HPDE6-E6E7 (cell line): Measurements from ENCODE around the gene MAPK8IP1.

ENCODE experiments used
- DNase-seq: peaks from one replicate; pipeline ENCODE4 v3.0.0; 2011; ENCODE audit warnings: missing footprints; ENCODE audit errors: extremely low spot score

MAPK8IP1 gene

DNA sequence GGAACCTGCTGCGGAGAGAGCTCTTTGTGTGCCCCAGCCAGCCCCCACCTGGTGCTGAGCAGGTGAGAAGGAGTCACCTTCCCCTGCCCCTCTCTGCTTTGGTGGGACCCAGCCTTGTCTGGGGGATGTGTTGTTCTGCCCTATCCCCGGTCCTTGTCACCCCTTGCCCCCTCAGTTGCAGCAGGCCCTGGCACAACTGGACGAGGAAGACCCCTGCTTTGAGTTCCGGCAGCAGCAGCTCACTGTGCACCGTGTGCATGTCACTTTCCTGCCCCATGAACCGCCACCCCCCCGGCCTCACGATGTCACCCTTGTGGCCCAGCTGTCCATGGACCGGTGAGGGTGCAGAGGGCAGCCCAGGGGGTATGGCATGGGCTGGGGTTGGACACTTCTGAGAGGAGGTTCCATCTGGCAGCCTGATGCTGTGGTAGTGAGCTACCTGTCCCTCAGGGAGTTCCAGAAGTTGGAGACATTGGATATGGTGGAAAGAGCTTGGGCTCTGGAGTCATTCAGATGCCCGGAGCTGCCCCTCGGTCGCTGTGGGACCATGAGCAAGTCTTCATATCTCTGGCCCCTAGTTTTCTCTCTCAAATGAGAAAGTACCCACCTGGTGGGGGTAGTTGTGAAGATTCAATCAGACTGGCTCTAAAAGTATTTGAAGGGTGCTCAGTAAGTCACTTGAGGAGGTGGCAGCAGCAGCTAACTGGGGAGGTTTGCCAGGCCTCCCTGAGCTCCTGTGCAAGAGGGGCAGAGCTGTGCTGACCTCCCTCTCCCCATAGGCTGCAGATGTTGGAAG is 41.3 kb downstream of the MAPK8IP1 start:
- DNase-seq = no peak

DNA sequence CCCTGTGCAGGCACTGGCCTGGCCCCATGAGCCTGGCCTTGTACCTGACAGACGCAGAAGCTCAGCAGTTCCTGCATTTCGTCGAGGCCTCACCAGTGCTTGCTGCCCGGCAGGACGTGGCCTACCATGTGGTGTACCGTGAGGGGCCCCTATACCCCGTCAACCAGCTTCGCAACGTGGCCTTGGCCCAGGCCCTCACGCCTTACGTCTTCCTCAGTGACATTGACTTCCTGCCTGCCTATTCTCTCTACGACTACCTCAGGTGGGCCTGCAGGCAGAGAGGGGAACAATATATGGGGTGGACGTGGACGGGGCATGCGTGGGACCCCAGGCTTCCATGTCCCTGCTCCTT is 41.9 kb downstream of the MAPK8IP1 start:
- no peak for DNase-seq

DNA sequence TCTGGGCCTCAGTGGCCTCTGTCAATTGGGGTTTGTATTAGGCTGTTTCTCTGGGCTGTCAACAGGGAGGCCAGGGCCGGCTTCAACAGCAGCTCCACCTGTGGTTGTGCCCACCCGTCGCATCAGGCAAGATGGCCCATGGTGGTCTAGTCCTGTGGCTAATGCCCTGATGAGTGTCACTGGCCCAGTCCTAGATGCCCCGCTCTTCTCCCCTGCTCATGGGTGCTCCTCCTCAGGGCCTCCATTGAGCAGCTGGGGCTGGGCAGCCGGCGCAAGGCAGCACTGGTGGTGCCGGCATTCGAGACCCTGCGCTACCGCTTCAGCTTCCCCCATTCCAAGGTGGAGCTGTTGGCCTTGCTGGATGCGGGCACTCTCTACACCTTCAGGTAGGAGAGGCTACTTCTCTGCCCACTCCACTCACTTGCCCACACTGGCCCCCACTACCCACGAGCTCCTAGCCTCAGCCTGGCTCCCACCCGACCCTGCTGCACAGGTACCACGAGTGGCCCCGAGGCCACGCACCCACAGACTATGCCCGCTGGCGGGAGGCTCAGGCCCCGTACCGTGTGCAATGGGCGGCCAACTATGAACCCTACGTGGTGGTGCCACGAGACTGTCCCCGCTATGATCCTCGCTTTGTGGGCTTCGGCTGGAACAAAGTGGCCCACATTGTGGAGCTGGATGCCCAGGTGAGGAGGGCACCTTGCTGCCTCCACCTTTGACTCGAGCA is 42.4 kb downstream of the MAPK8IP1 start:
- DNase-seq = no peak

DNA sequence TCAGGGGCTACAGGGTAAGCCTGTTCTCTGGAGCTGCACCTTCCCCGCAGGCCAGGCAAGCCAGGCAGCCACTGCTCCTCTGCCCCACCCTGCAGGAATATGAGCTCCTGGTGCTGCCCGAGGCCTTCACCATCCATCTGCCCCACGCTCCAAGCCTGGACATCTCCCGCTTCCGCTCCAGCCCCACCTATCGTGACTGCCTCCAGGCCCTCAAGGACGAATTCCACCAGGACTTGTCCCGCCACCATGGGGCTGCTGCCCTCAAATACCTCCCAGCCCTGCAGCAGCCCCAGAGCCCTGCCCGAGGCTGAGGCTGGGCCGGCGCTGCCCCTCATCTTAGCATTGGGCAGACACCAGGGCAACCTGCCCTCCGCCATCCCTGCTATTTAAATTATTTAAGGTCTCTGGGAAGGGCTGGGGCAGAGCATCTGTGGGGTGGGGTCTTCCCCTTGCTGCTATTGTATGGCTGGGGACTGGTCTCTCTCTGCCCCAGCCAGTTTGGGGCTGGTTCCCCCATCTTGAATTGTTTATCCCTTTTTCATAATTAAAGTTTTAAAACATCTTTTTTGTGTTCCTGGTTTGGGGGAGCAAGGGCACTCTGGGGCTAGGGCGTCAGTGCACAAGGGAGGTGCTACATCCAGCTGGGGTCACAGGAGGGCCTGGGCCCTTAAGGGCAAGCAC is 43.2 kb downstream of the MAPK8IP1 start:
- DNase-seq = no peak

DNA sequence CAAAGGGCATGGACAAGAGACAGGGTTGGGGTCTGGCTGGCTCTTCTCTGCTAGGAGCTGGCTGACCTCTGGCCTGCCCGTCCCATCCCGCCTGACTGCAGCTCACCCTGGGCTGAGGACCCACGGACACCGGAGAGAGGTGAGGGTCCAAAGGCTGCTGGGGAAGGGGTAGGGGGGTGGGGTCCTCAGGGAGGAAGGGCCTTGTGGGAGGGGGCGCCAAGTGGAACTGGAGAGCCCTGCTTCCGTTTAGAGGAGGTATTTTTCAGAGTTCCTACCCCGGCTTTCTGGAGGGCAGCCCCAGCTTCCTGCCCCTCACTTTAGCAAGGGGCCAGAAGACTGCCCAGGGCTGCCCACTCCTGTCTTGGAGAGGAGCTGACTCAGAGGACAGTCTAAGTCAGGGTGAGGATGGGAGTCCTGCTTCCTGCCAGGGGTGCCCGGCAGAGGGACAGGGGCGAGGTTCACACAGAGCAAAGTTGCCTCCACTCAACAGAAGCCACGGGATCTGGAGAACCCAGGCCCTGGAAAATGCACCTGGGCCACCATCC is 44.1 kb downstream of the MAPK8IP1 start:
- DNase-seq = no peak

DNA sequence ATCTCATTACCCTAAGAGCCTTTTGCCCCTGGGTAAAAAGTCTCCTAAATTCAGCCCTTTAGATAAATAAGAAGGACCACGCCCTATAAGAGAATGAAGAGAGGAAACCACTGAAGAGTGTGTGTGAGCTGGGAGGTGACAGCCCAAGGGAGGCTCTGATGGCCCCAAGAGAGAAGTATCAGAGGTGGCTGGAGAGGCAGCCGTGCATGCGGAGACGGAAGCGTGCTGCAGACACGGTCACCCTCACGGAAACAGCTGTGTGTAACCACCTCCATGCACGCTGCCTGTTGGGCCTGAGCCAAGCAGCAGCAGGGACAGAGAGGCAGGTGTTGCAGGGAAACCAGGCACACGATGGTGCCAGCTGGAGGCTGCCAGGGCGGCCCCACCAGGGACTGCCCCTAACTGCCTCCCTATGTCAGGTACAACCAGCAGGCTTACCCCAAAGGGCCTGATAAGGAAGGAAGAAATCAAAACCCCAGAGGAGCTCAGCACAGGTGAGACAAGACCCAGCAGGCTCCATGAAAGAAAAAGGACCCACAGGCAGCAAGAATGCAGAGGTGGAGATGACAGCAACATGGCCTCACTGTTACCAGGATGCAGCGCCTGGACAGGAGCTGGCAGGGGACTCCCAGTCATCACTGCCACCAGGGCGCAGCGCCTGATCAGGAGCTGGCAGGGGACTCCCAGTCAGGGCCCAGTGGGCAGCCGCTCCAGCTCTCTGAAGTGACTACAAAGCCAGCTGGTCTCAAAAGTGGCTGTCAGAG is 44.8 kb downstream of the MAPK8IP1 start:
- DNase-seq = no peak

DNA sequence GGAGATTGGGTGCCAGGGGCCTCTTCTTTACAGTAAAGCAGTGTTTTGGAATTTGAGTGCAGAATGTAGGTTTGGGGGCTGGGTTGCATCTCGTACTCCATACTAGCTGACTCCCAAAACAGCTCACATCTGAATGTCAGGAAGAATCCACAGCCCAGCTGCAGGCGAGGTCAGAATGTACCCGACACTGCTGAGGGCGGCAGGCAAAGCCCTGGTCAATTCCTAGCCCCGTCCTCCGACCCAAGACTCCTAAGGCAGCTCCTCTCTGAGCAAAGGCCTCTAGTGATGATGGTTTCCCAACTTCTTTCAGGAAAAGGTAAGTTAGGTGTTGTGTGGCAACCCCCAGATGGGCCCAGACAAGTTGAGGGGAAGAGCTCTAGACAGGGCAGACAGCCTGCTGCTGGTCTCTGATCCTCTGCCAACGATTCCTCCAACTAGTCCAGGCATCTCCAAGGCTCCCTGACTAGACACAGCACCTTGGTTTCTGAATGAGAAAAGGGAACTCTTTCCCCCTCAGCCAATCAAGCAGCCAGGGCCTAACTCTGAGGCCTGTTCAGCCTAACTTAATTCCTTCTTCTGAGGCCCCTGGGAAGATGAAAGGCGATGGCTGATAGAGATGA is 45.6 kb downstream of the MAPK8IP1 start:
- peak; percentile 78 for DNase-seq

DNA sequence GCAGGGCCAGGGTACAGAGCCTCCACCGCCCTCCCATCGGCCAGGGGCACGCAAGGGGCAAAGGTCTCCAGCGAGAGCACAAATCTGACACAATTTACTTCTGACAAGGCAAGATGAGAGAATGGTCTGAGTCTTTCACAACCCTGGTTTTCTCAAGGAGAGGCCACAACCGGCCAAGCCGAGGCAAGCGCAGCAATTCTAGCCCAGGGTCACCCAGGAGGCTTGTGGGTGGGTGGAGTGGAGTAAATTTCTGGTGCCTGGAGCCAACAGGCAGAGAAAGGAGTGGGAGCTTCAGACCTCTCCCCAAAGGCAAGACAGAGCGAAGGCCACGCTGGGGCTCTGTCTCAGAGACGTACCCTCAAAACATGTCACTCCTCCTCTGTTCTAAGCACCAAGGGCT is 46.3 kb downstream of the MAPK8IP1 start:
- no peak for DNase-seq

DNA sequence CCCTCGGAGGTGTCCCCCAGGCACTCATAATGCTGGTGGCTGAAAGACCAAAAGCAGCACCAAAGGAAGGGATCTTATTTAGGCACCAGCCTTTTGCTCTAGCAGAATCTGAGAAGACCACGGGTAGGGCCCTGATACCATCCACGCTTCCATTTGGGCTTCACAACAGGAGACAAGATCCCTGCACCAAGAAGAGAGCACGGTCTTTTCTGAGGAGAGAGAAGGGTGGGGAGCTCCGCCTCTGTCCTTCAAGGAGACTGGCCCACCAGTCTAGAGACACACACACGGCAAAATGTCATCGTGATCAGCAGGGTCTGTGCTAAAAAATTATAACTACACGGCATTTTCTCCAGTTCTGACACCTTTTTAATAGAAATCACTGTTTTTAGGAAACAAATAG is 46.8 kb downstream of the MAPK8IP1 start:
- no peak for DNase-seq

DNA sequence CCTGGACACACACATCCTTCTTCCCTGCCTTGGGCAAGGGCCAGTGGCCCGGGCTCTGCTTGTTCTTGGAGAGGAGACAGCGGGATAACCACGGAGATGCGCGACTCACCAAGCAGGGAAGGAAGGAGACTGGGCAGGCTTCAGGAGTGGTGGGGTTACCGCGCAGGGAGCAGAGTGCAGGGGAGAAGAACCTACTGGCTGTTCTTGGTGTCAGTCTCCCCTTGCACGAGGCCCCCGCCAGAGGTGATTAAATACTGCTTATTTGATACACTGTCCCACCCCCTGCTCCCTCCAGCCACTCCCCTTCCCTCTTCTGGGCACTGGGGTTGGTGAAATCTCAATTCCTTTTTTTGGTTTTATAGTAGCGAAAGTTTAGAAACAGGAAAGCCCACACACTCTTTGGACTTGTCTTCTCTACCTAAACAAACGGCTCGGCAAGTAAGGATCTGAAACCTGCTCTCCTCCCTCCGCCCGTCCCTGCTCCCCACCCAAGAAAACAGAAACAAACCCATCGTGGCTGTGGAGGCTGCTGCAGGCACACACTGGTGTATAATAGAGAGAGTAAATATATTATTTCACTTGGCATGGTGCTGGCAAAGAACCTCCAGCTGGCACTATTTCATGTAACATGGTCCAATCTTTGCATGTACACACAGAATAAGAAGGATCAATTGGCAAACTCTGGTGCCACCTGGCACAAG is 47.8 kb downstream of the MAPK8IP1 start:
- DNase-seq = no peak

DNA sequence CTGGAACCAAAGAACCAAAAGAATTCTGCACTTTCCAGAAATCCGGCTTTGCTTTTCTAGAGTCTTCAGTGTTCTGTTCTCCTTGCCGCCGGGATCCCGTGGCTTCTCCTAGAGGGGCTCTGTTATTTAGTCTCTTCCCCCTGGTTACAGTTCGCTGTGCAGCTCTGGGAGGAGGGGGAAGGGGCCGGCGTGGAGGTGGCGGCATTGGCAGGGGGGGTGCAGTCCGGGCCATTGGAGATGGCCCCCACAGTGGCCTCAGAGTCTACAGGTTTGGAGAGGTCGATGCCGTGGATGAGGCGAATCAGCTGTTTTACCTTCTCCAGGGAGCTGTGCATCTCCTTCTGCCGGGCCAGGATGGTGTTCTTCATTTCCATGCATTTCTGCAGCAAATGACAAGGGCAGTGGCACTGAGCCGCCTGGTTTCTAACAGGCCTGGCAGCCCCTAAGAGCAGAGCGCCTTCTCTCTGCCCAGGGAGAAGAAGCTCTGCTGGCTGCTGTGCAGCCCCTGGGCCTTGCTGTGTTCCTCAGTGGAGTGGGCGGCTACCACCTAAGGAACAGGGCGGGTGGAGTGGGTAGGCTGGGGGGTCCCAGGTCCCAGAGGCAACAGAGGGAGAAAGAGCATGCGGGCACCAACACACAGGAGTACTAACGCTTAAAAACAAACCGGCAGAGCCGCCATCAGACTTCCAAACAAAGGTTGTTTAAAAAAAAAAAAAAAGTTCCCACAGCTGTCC is 48.6 kb downstream of the MAPK8IP1 start:
- DNase-seq = no peak

DNA sequence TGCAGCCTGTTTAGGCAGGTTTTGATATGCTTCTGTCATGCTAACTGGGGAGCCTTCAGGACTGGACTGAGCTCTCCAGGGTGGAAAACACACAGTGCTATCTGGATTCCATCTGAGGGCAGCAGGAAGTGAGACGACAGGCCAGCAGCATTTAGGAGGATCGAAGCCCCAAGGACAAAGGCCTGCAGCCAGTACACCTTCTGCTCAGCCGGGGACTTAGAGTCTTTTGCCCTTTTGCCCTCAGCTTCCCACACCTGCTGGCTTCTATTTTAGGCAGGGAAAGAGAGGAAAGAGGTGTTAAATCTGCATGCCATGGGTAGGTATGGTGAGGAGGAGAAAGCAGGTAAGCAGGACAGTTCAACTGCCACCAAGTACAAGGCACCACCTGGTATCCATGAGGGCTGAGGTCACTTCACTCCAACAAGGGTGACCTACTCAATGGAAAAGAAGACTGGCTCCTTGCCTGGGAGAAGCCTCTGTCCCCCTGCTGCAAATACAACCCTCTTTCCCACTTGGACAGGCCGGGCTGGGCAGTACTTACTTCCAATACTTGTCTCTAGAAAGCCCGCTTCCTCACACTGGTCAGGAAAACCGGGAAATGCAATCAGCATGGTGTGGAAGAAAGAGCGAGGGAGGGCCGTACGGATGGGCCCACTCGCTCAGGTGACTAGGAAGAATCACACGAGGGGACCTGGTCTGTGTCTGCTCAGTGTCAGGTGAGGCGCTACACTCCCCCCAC is 49.3 kb downstream of the MAPK8IP1 start:
- no peak for DNase-seq

DNA sequence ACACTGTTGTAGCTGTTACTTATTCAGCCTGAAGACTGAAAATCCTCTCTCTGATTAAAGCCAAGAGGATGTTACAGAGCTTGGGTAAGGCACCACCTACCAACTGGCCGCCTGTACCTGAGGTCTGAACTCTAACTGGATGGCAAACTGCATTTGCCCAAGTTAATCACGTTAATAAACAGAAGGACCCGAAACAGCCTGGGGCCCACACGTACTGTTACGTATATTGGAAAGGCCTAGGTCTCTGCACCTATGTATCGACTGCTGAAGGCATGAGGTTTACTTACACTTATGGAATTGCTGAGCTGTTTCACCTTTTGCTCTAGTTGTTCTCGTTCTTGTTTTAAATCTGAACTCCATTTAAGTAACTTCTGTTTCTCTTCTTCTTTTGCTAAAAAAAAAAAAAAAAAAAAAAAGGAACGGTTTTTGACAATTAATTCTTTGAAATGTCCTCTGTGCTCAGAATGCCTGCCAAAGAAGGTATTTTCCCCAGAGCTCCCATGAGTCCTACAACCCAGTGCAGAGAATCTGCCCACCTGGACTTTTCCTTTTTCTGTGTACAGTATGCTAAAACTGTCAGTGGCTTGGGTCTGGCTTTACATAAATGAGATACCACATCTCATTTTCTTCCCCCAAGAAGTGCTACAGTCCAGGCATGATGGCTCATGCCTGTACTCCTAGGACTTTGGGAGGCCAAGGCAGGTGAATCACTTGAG is 50.1 kb downstream of the MAPK8IP1 start:
- DNase-seq = no peak

DNA sequence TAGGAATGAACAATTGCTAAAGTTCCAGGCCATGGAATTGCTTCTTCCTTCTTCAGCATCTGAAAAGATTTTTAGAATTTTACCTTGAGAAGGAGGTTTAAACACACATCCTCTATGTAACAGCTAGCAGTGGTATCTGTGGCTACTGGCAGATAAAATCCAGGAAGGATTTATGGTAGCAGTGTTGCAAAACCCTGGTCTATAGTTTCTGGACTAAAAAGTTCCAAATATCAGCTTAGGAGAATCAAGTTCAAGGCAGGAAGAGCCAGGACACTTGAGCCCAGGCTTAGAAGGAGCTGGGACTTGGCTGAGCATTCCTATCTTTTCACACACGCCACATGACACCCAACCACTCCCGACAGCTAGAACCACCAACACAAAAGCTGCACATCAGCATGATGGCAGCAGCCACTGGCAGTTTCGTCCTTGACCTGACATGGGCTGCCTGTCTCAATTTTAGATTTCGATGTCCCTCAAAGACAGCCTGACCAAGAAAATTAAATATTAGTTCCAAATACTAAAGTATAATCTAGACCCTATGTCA is 51.1 kb downstream of the MAPK8IP1 start:
- DNase-seq = no peak

DNA sequence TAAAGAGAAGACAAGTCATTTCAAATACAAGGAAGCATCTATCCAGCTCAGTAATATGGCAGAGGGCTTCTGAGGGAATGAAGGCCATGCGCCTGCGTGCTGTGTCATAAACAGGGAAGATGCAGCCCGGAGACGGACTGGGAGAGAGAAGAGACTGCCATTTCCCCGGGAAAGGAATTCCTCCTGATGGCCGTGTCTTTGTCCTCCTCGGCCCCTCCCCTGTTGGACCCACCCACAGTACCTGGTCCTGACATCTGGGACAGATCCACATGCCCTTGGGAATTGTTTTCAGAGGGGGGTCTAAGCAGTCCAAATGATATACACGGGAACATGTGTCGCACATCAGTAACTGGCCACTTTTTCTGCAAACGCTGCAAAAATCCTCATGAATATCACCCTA is 52.5 kb downstream of the MAPK8IP1 start:
- DNase-seq = no peak

DNA sequence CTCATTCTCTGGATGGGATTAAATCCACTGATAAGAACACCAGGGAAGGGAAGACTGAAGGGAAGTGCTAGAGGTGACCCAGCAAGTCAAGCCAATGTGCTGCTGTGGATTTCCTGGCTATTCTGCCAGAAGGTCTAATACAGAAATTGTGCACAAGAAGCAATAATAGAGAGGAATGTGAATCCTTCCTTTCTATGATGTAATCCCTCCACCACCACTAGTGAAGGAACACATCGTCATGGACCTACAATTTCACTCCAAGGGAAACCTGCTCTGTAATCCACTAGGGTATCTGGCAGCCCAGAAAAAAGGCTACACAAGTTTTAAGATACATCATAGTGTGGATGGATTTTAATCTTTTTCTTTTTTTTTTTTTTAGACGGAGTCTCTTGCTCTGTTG is 54.4 kb downstream of the MAPK8IP1 start:
- no peak for DNase-seq

DNA sequence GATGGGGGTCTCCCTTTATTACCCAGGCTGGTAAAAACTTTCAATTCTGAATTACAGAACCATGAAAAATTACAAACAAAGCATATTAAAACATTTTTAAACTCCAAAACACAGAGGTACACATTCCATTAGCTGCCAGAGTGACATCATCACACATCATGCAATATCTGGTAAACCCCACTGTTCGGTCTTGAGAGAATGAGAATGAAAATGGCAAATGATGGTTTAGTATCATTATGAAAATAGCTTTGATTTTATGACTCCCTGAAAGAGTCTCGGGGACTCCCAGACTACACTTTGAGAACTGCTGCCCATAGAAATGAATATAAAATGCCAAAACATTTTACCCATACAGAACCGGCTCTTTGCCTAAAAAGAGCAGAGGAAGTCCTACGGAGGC is 55.8 kb downstream of the MAPK8IP1 start:
- no peak for DNase-seq

DNA sequence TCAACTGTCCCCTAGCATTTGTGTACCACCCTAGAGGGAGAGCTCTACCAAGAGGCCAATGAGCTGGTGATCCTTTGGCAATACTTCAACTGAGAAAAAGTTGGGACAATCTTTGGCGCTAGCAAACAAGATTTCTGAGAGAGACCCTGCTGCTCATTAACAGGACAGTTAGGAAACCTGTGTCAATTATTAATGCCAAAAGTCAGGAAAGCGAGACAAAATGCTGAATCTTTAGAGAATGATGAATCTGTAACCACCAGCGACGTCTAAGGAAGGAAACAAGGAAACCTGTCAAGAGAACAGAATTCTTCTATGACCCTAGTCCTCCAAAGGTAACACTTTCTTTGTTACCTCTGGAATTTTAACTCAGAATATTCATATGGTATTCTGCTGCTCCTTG is 56.9 kb downstream of the MAPK8IP1 start:
- no peak for DNase-seq
